Liver (tissue), 9 donors: Measurements from ENCODE around the gene SMIM5. TPM values are rescaled to one million over a fixed set of nuclear protein-coding genes. Genes with fewer than 3 reads are reported as not detected.
"Not testable (repeated sequence)": the region's sequence is repeated elsewhere in the genome, so short reads cannot be mapped to it uniquely, and the experiment has no call there.

Experiments
- DNase-seq: peaks from one replicate; pipeline ENCODE4 v3.0.0-alpha.2; 2017; ENCODE audit warnings: low spot score
- H3K27ac ChIP-seq, 2 donors: one replicate each; pipeline ENCODE4 v1.7.0; 2013; ENCODE audit warnings: inconsistent platforms in 2 of 2, low read length in 2 of 2, control low read depth in 1 of 2, low read depth in 1 of 2, mild to moderate bottlenecking in 1 of 2
- H3K27me3 ChIP-seq, 4 donors: one replicate each; pipeline versions ENCODE4 v1.6.1 to v1.7.0; 2013; ENCODE audit warnings: low read length in 3 of 4, inconsistent platforms in 1 of 4, mild to moderate bottlenecking in 1 of 4, moderate library complexity in 1 of 4; ENCODE audit not compliant: control insufficient read depth in 4 of 4, insufficient read depth in 4 of 4
- H3K36me3 ChIP-seq, 4 donors: one replicate each; pipeline versions ENCODE4 v1.6.1 to v1.7.0; 2013; ENCODE audit warnings: low read length in 3 of 4, mild to moderate bottlenecking in 3 of 4, low read depth in 1 of 4, moderate library complexity in 1 of 4; ENCODE audit not compliant: control insufficient read depth in 4 of 4, insufficient read depth in 3 of 4
- H3K4me1 ChIP-seq, 4 donors: one replicate each; pipeline versions ENCODE4 v1.6.1 to v1.7.0; 2013; ENCODE audit warnings: low read length in 3 of 4, mild to moderate bottlenecking in 3 of 4, moderate library complexity in 1 of 4; ENCODE audit not compliant: control insufficient read depth in 4 of 4, insufficient read depth in 4 of 4
- H3K4me3 ChIP-seq, 3 donors: one replicate each; pipeline versions ENCODE4 v1.6.1 to v1.7.0; 2013; ENCODE audit warnings: low read length in 3 of 3, control low read depth in 1 of 3, low read depth in 1 of 3, mild to moderate bottlenecking in 1 of 3
- H3K9ac ChIP-seq, 2 donors: one replicate each; pipeline ENCODE4 v1.7.0; 2013; ENCODE audit warnings: low read length in 2 of 2, mild to moderate bottlenecking in 2 of 2, moderate library complexity in 2 of 2, control low read depth in 1 of 2, low read depth in 1 of 2
- H3K9me3 ChIP-seq, 4 donors: one replicate each; pipeline versions ENCODE4 v1.6.1 to v1.7.0; 2013; ENCODE audit warnings: low read length in 3 of 4; ENCODE audit not compliant: control insufficient read depth in 4 of 4
- CTCF ChIP-seq: fragments of 150-350 bp; IDR thresholded peaks from 2 replicates; pipeline ENCODE4 v1.5.1; 2017; ENCODE audit warnings: improper control_type of control experiment, low read depth, low read length; ENCODE audit not compliant: missing input control
- GABPA ChIP-seq, 2 donors: IDR thresholded peaks in 1 of 2; conservative IDR thresholded peaks in 1 of 2; 2 replicates each; pipeline ENCODE4 v1.6.1; 2016; ENCODE audit warnings: antibody characterized with exemption in 2 of 2, mild to moderate bottlenecking in 1 of 2, moderate library complexity in 1 of 2
- HNF4A ChIP-seq, 2 donors: conservative IDR thresholded peaks; 2 replicates each; pipeline ENCODE4 v1.6.1; 2016; ENCODE audit warnings: antibody characterized with exemption in 2 of 2, mild to moderate bottlenecking in 2 of 2
- HNF4G ChIP-seq: IDR thresholded peaks from 2 replicates; pipeline ENCODE4 v1.6.1; 2016; ENCODE audit warnings: antibody characterized with exemption
- JUND ChIP-seq, 2 donors: IDR thresholded peaks; 2 replicates each; pipeline ENCODE4 v1.6.1; 2016; ENCODE audit warnings: antibody characterized with exemption in 2 of 2
- REST ChIP-seq: IDR thresholded peaks from 2 replicates; pipeline ENCODE4 v1.6.1; 2016; ENCODE audit warnings: antibody characterized with exemption, mild to moderate bottlenecking
- RXRA ChIP-seq, 2 donors: IDR thresholded peaks; 2 replicates each; pipeline ENCODE4 v1.6.1; 2017 to 2018; ENCODE audit warnings: antibody characterized with exemption in 2 of 2, mild to moderate bottlenecking in 1 of 2
- SP1 ChIP-seq: IDR thresholded peaks from 2 replicates; pipeline ENCODE4 v1.6.1; 2018; ENCODE audit warnings: antibody characterized with exemption, mild to moderate bottlenecking
- TAF1 ChIP-seq: conservative IDR thresholded peaks from 2 replicates; pipeline ENCODE4 v1.6.1; 2016; ENCODE audit warnings: antibody characterized with exemption, mild to moderate bottlenecking
- YY1 ChIP-seq: IDR thresholded peaks from 2 replicates; pipeline ENCODE4 v1.6.1; 2016; ENCODE audit warnings: antibody characterized with exemption, mild to moderate bottlenecking
- ZBTB33 ChIP-seq: IDR thresholded peaks from 2 replicates; pipeline ENCODE4 v1.6.1; 2016; ENCODE audit warnings: antibody characterized with exemption
- WGBS: extraction: QIAGEN DNeasy Blood & Tissue Kit; methylation state at CpG from one replicate; pipeline ENCODE4 v1.1.7; 2013; 5-methylcytosine and 5-hydroxymethylcytosine counted together
- polyA plus RNA-seq, 2 donors: library from polyadenylated mRNA; stranded (reverse) in 1 of 2; unstranded in 1 of 2; fragments of 200-250 nt in 1 of 2; fragments of >200 nt in 1 of 2; fragmentation: Nextera tagmentation in 1 of 2; extraction: Ambion mirVana in 1 of 2; gene quantifications; one replicate each; pipeline versions ENCODE4 v1.2.1 to v1.2.3, GENCODE V29; 2013 to 2015
- total RNA-seq, 2 donors: library from RNA; depleted of rRNA; stranded (reverse); fragments of >200 nt; gene quantifications; one replicate each; pipeline ENCODE4 v1.2.3, GENCODE V29; 2014
- donor health status: healthy.
- donor health status: healthy.
- donor health status: healthy.
- donor health status: healthy.
- donor health status: healthy.

The SMIM5 gene
- total and polyA plus RNA-seq, 4 donors, result 0.10 to 54.9 (median 0.18) TPM

GRCh38 chr17:75637551-75637950 lies 4.3 kb downstream of the SMIM5 start:
- no peaks in the 10 kb centered on the region for H3K27me3 ChIP-seq
- no peak for TF ChIP-seq JUND (IDR thresholded peaks at IDR 0.05)
- TF ChIP-seq CTCF, result no peak
- TF ChIP-seq RXRA (IDR thresholded peaks at IDR 0.05), result no peak
- no peak for TF ChIP-seq TAF1
- TF ChIP-seq HNF4A (conservative IDR thresholded peaks at IDR 0.05), result no peak
- H3K4me1 ChIP-seq, result peaks cover 8 to 22% (median 16%) of the 10 kb centered on the region in 4 donors
- H3K4me3 ChIP-seq, result no peak overlapping the region
- 98% methylated on average over 7 of the region's 7 CpGs for WGBS
- no peak overlapping the region for H3K27ac ChIP-seq
- H3K9ac ChIP-seq, result no peak overlapping the region
- H3K36me3 ChIP-seq, result peaks cover 0 to 9% (median 3%) of the 10 kb centered on the region in 4 donors
- DNase-seq, result no peak
- H3K9me3 ChIP-seq, result no peaks in the 10 kb centered on the region

GRCh38 chr17:75638039-75638438 lies 4.8 kb downstream of the SMIM5 start:
- 95% methylated on average over 12 of the region's 12 CpGs for WGBS
- not testable (repeated sequence) for H3K9ac ChIP-seq, H3K4me3 ChIP-seq, H3K36me3 ChIP-seq, H3K9me3 ChIP-seq, H3K27me3 ChIP-seq, DNase-seq, H3K27ac ChIP-seq
- H3K4me1 ChIP-seq, result peaks cover 8 to 17% (median 14%) of the 10 kb centered on the region in 4 donors

GRCh38 chr17:75638893-75639292 lies 5.7 kb downstream of the SMIM5 start:
- H3K27ac ChIP-seq, result no peak overlapping the region
- no peak overlapping the region for H3K9ac ChIP-seq
- no peak for DNase-seq
- peaks cover 0 to 9% (median 3%) of the 10 kb centered on the region in 4 donors for H3K36me3 ChIP-seq
- 96% methylated on average over 13 of the region's 13 CpGs for WGBS
- TF ChIP-seq REST (no peak), SP1 (no peak), GABPA (IDR thresholded peaks at IDR 0.05 in 1 of 2, conservative IDR thresholded peaks at IDR 0.05 in 1 of 2) (no peak), TAF1 (no peak), HNF4G (no peak), HNF4A (conservative IDR thresholded peaks at IDR 0.05) (no peak), ZBTB33 (no peak), YY1 (no peak), RXRA (IDR thresholded peaks at IDR 0.05) (no peak), CTCF (no peak)
- no peak overlapping the region for H3K4me3 ChIP-seq
- H3K4me1 ChIP-seq, result peaks cover 5 to 9% (median 6%) of the 10 kb centered on the region in 4 donors
- no peaks in the 10 kb centered on the region for H3K9me3 ChIP-seq
- no peaks in the 10 kb centered on the region for H3K27me3 ChIP-seq
